GM12878 (cell line): ENCODE measurements around the gene DLK2. TPM values are rescaled to one million over a fixed set of nuclear protein-coding genes. Genes with fewer than 3 reads are reported as not detected.

Experiments used
- ATAC-seq: fragments of 200-7000 bp; cut with Tn5 transposase; 3 replicates; pipeline ENCODE4 v1.9.1; 2020; ENCODE audit warnings: mild to moderate bottlenecking, moderate library complexity
- BruUV-seq: library from RNA; stranded (reverse); fragments of 400-500 nt; replicated peaks from 2 replicates; lab custom pipeline; 2021; lab: Mats Ljungman, UMichigan
- CTCF ChIA-PET: fragments of 300-600 bp; sonication (Branson Sonifier 250); formaldehyde crosslinking; extraction: SDS; loops from one replicate; lab custom pipeline; 2021; ENCODE audit warnings: inconsistent platforms; lab: Yijun Ruan, JAX
- POLR2A ChIA-PET: fragments of 350-600 bp; formaldehyde crosslinking; extraction: SDS; loops from one replicate; lab custom pipeline; 2021; ENCODE audit warnings: inconsistent platforms; lab: Charles Lee
- RAD21 ChIA-PET: fragments of 300-600 bp; sonication (Branson Sonifier 250); formaldehyde crosslinking; loops from one replicate; lab custom pipeline; 2023; ENCODE audit warnings: antibody characterized with exemption; ENCODE audit not compliant: unreplicated experiment; lab: Charles Lee
- SMC1A ChIA-PET: fragments of 300-600 bp; sonication (Branson Sonifier 250); formaldehyde crosslinking; loops from one replicate; lab custom pipeline; 2023; ENCODE audit not compliant: unreplicated experiment, uncharacterized antibody; lab: Charles Lee
- DNase-seq: peaks from one replicate; pipeline ENCODE4 v3.0.0-alpha.2; 2011; ENCODE audit warnings: low read depth, low spot score
- FAIRE-seq: peaks from 3 replicates; lab custom pipeline; 2011; peaks lifted over from hg19 to GRCh38; lab: Jason Lieb, UNC
- H2AFZ ChIP-seq: 2 replicates; pipeline ENCODE4 v1.6.0; 2011; ENCODE audit warnings: low read depth, low read length, control low read depth; ENCODE audit not compliant: control insufficient read depth
- H3K27ac ChIP-seq: 2 replicates; pipeline ENCODE4 v1.5.1; 2011; ENCODE audit warnings: control low read depth; ENCODE audit not compliant: control insufficient read depth, insufficient read depth
- H3K27me3 ChIP-seq, 2 experiments: replicated peaks in 1 of 2; 2 replicates each; pipeline versions ENCODE4 v1.6.0 to v1.6.1; 2011; ENCODE audit warnings: low read length in 1 of 2; ENCODE audit not compliant: control insufficient read depth in 2 of 2, insufficient read depth in 2 of 2
- H3K36me3 ChIP-seq, 2 experiments: 2 replicates each; pipeline ENCODE4 v1.5.1; 2011; ENCODE audit warnings: low read length in 1 of 2; ENCODE audit not compliant: control insufficient read depth in 2 of 2, insufficient read depth in 2 of 2
- H3K4me1 ChIP-seq: 2 replicates; pipeline ENCODE4 v1.6.1; 2011; ENCODE audit warnings: mild to moderate bottlenecking, low read length, moderate library complexity, mixed read lengths; ENCODE audit not compliant: control insufficient read depth, insufficient read depth
- H3K4me2 ChIP-seq: 2 replicates; pipeline ENCODE4 v1.6.0; 2011; ENCODE audit warnings: control low read depth; ENCODE audit not compliant: control insufficient read depth, insufficient read depth
- H3K4me3 ChIP-seq: fragments of 200-600 bp; sonication (generic); 2 replicates; pipeline ENCODE4 v1.5.1; 2016
- H3K79me2 ChIP-seq: 2 replicates; pipeline ENCODE4 v1.6.0; 2011; ENCODE audit warnings: low read length; ENCODE audit not compliant: control insufficient read depth, insufficient read depth
- H3K9ac ChIP-seq: 2 replicates; pipeline ENCODE4 v1.8.0; 2011; ENCODE audit warnings: low read length, control low read depth, mixed read lengths; ENCODE audit not compliant: control insufficient read depth, insufficient read depth
- H3K9me3 ChIP-seq: replicated peaks from 3 replicates; pipeline ENCODE4 v1.5.1; 2011; ENCODE audit warnings: mild to moderate bottlenecking, low read length; ENCODE audit not compliant: control insufficient read depth, insufficient read depth
- H4K20me1 ChIP-seq: 2 replicates; pipeline ENCODE4 v1.6.0; 2011; ENCODE audit not compliant: control insufficient read depth, insufficient read depth
- CBFB ChIP-seq: IDR thresholded peaks from 2 replicates; pipeline ENCODE4 v1.6.1; 2016; ENCODE audit warnings: antibody characterized with exemption, low read depth
- CREB1 ChIP-seq: IDR thresholded peaks from 2 replicates; pipeline ENCODE4 v1.6.1; 2012; ENCODE audit warnings: low read depth, mild to moderate bottlenecking, inconsistent platforms
- DPF2 ChIP-seq: fragments of 450-650 bp; IDR thresholded peaks from 2 replicates; pipeline ENCODE4 v1.6.1; 2017; ENCODE audit warnings: mild to moderate bottlenecking
- HDAC6 ChIP-seq: fragments of 200-600 bp; sonication (generic); IDR thresholded peaks from one replicate; pipeline ENCODE4 v1.8.0; 2017; ENCODE audit warnings: antibody characterized with exemption; ENCODE audit not compliant: unreplicated experiment
- IKZF2 ChIP-seq, 2 experiments: fragments of 450-650 bp; IDR thresholded peaks; 2 replicates each; pipeline ENCODE4 v1.6.1; 2017; ENCODE audit warnings: mild to moderate bottlenecking in 2 of 2, moderate library complexity in 2 of 2
- MEF2B ChIP-seq: fragments of 450-650 bp; IDR thresholded peaks from 2 replicates; pipeline ENCODE4 v1.6.1; 2018; ENCODE audit warnings: mild to moderate bottlenecking, moderate library complexity; ENCODE audit not compliant: partially characterized antibody, poor library complexity, severe bottlenecking
- PML ChIP-seq: IDR thresholded peaks from 2 replicates; pipeline ENCODE4 v1.6.1; 2012; ENCODE audit warnings: low read length, inconsistent platforms
- RAD51 ChIP-seq: fragments of 450-650 bp; IDR thresholded peaks from 2 replicates; pipeline ENCODE4 v1.6.1; 2016; ENCODE audit warnings: moderate library complexity, mild to moderate bottlenecking, inconsistent platforms
- SREBF2 ChIP-seq: IDR thresholded peaks from 2 replicates; pipeline ENCODE4 v1.6.1; 2012; ENCODE audit warnings: mild to moderate bottlenecking, low read length
- TCF7 ChIP-seq: IDR thresholded peaks from 2 replicates; pipeline ENCODE4 v1.6.1; 2014; ENCODE audit warnings: antibody characterized with exemption, borderline replicate concordance
- ZNF592 ChIP-seq: fragments of 450-650 bp; IDR thresholded peaks from 2 replicates; pipeline ENCODE4 v1.6.1; 2017; ENCODE audit warnings: mild to moderate bottlenecking, moderate library complexity
- WGBS: methylation state at CpG from one replicate; pipeline ENCODE4 v1.1.6; 2016; ENCODE audit warnings: low lambda C conversion rate; ENCODE audit not compliant: insufficient replicate concordance, insufficient coverage; ENCODE audit errors: missing lambda C conversion rate; 5-methylcytosine and 5-hydroxymethylcytosine counted together
- in situ Hi-C: fragments of 300-500 bp; cut with MboI; formaldehyde crosslinking; loops from 9 replicates; pipeline ENCODE4 v1.14.3; 2018; ENCODE audit warnings: mixed read lengths
- intact Hi-C: fragments of 100-400 bp; cut with micrococcal nuclease; formaldehyde crosslinking; loops from one replicate; pipeline ENCODE4 v1.14.2; 2022; ENCODE audit not compliant: unreplicated experiment
- polyA plus RNA-seq, 11 experiments: library from polyadenylated mRNA; depleted of rRNA in 4 of 11; unstranded in 6 of 11; stranded (reverse) in 5 of 11; fragments of >200 nt; fragmentation: Nextera tagmentation in 4 of 11; fragmentation: Illumina TruSeq in 1 of 11; extraction: Ambion mirVana in 4 of 11; extraction: Trizol in 1 of 11; gene quantifications; 1 replicate in 1 of 11; 2 replicates in 10 of 11; pipeline versions ENCODE4 v1.2.1 to v1.2.3, GENCODE V29; 2011 to 2016; ENCODE audit warnings: inconsistent platforms in 2 of 11, missing spikeins in 2 of 11, low read depth in 1 of 11
- total RNA-seq, 4 experiments: library from RNA; depleted of rRNA in 3 of 4; stranded (reverse); fragments of >200 nt in 3 of 4; fragmentation: Illumina TruSeq in 1 of 4; extraction: Trizol in 1 of 4; gene quantifications; 2 replicates each; pipeline versions ENCODE4 v1.2.1 to v1.2.3, GENCODE V29; 2013 to 2021
- TF ChIP-seq, protein P1 (sequence below): fragments of 450-650 bp; formaldehyde crosslinking; IDR thresholded peaks from 2 replicates; pipeline ENCODE4 v1.4.0; 2022; ENCODE audit warnings: mild to moderate bottlenecking, moderate library complexity

Gene DLK2
- total and polyA plus RNA-seq, 10 of the 15 experiments (the other 5 are each of a cell fraction or from before 2014, with no cell fraction given) = 0.03 to 0.55 (median 0.38) TPM; not detected in 4

DNA sequence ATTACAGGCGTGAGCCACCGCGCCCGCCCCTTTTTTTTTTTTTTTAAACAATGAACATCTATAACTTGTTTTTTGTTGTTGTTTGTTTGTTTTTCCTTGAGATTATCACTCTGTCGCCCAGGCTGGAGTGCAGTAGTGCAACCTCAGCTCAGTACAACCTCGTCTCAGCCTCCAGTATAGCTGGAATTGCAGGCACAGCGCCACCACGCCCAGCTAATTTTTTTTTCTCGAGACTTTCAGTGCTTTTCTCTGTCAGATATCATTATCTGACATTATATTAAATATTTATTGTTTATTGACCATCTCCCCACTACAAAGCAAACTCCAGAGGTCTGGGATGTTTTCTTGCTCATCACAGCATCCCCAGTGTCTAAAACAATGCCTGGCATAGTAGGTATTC lies 2.3 kb upstream of the DLK2 start:
- DNase-seq (no peak), FAIRE-seq (no peak), ATAC-seq (no peak)
- RAD21 ChIA-PET = interaction anchor here (0.9 to 5.3 kb wide), 2 partner anchors 49 to 121 kb away, joined by 3 to 22 read pairs; no protein-coding TSS in a partner anchor
- POLR2A ChIA-PET = interaction anchor here (0.7 kb wide), 3 partner anchors 79 to 469 kb away, joined by 3 to 6 read pairs (median 3); no protein-coding TSS in a partner anchor
- no TSS peak for BruUV-seq
- CTCF ChIA-PET = interaction anchor here (1.2 to 4.7 kb wide), 3 partner anchors 14 to 49 kb away, joined by 4 to 27 read pairs (median 4); no protein-coding TSS in a partner anchor
- Histone ChIP-seq H3K9me3 (no peaks in the 10 kb centered on the region), H3K4me1 (peaks cover 14% of the 10 kb centered on the region), H2AFZ (no peak overlapping the region), H3K79me2 (no peaks in the 10 kb centered on the region), H3K27ac (no peak overlapping the region), H4K20me1 (no peaks in the 10 kb centered on the region), H3K27me3 (peaks cover 2 to 3% of the 10 kb centered on the region in 2 experiments; a peak in 3 of 4 replicates), H3K4me2 (no peak overlapping the region), H3K36me3 (no peaks in the 10 kb centered on the region), H3K4me3 (no peak overlapping the region), H3K9ac (no peak overlapping the region)
- no peak for TF ChIP-seq PML
- no peak for TF ChIP-seq SREBF2
- TF ChIP-seq ZNF592 = no peak
- TF ChIP-seq TCF7 = no peak
- no peak for TF ChIP-seq CBFB
- TF ChIP-seq DPF2 = no peak
- no peak for TF ChIP-seq RAD51
- no peak for TF ChIP-seq HDAC6
- TF ChIP-seq MEF2B = no peak
- TF ChIP-seq, protein P1, sequence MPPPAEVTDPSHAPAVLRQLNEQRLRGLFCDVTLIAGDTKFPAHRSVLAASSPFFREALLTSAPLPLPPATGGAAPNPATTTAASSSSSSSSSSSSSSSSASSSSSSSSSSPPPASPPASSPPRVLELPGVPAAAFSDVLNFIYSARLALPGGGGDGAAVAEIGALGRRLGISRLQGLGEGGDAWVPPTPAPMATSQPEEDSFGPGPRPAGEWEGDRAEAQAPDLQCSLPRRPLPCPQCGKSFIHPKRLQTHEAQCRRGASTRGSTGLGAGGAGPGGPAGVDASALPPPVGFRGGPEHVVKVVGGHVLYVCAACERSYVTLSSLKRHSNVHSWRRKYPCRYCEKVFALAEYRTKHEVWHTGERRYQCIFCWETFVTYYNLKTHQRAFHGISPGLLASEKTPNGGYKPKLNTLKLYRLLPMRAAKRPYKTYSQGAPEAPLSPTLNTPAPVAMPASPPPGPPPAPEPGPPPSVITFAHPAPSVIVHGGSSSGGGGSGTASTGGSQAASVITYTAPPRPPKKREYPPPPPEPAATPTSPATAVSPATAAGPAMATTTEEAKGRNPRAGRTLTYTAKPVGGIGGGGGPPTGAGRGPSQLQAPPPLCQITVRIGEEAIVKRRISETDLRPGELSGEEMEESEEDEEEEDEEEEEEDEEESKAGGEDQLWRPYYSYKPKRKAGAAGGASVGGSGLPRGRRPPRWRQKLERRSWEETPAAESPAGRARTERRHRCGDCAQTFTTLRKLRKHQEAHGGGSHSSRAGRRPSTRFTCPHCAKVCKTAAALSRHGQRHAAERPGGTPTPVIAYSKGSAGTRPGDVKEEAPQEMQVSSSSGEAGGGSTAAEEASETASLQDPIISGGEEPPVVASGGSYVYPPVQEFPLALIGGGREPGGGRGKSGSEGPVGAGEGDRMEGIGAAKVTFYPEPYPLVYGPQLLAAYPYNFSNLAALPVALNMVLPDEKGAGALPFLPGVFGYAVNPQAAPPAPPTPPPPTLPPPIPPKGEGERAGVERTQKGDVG (CRISPR knock-in tag) = no peak
- TF ChIP-seq IKZF2 (IDR thresholded peaks at IDR 0.05) = no peak
- TF ChIP-seq CREB1 = no peak
- SMC1A ChIA-PET = interaction anchor here (2.0 kb wide), 1 partner anchor 38 kb away, joined by 5 read pairs; no protein-coding TSS in a partner anchor
- 75% methylated on average over 9 of the region's 9 CpGs for WGBS
- intact Hi-C loops = loop anchor here (10.0 kb wide), 1 partner anchor 617 kb away; no protein-coding TSS in a partner anchor
- in situ Hi-C loops = no loop called here
